DND-41 (cell line): ENCODE results near the gene TRAF3IP3.
A peak's percentile ranks its signal among the peaks of the same experiment; 100 is the strongest.

Experiments used
- ATAC-seq: fragments of 200-7000 bp; cut with Tn5 transposase; 3 replicates; pipeline ENCODE4 v1.9.1; 2021; ENCODE audit warnings: low read depth; ENCODE audit not compliant: insufficient read depth
- DNase-seq: peaks from one replicate; pipeline ENCODE4 v3.0.0-alpha.2; 2020
- H2AFZ ChIP-seq: 2 replicates; pipeline ENCODE4 v1.6.0; 2012; ENCODE audit warnings: low read depth, low read length
- H3K27ac ChIP-seq: 2 replicates; pipeline ENCODE4 v1.5.1; 2012; ENCODE audit warnings: low read length, inconsistent platforms
- H3K27me3 ChIP-seq: fragments of 200-600 bp; sonication (generic); 2 replicates; pipeline ENCODE4 v1.6.0; 2012; ENCODE audit warnings: low read length, mild to moderate bottlenecking, inconsistent platforms; ENCODE audit not compliant: insufficient read depth, poor library complexity
- H3K36me3 ChIP-seq: 2 replicates; pipeline ENCODE4 v1.5.1; 2012; ENCODE audit warnings: low read length, inconsistent platforms; ENCODE audit not compliant: insufficient read depth
- H3K4me1 ChIP-seq: 2 replicates; pipeline ENCODE4 v1.5.1; 2012; ENCODE audit warnings: mild to moderate bottlenecking, low read length; ENCODE audit not compliant: insufficient read depth
- H3K4me2 ChIP-seq: 2 replicates; pipeline ENCODE4 v1.6.0; 2012; ENCODE audit warnings: mild to moderate bottlenecking, moderate library complexity, low read length, inconsistent platforms; ENCODE audit not compliant: insufficient read depth
- H3K4me3 ChIP-seq, 2 experiments: fragments of 200-600 bp in 1 of 2; shearing (Covaris generic) in 1 of 2; 2 replicates each; pipeline ENCODE4 v1.5.1; 2012 to 2016; ENCODE audit warnings: inconsistent platforms in 2 of 2, low read length in 2 of 2, mild to moderate bottlenecking in 2 of 2, low read depth in 1 of 2, moderate library complexity in 1 of 2
- H3K79me2 ChIP-seq: 2 replicates; pipeline ENCODE4 v1.6.0; 2012; ENCODE audit warnings: low read length, inconsistent platforms; ENCODE audit not compliant: insufficient read depth
- H3K9ac ChIP-seq: 2 replicates; pipeline ENCODE4 v1.6.0; 2012; ENCODE audit warnings: low read depth, mild to moderate bottlenecking, inconsistent platforms, low read length, moderate library complexity
- H3K9me3 ChIP-seq: 2 replicates; pipeline ENCODE4 v1.5.1; 2012; ENCODE audit warnings: low read length, moderate library complexity, mild to moderate bottlenecking, inconsistent platforms; ENCODE audit not compliant: insufficient read depth, severe bottlenecking
- H4K20me1 ChIP-seq: 2 replicates; pipeline ENCODE4 v1.6.0; 2012; ENCODE audit warnings: low read length; ENCODE audit not compliant: insufficient read depth
- CTCF ChIP-seq: IDR thresholded peaks from 2 replicates; pipeline ENCODE4 v1.5.1; 2012; ENCODE audit warnings: borderline replicate concordance, low read length, moderate library complexity, mild to moderate bottlenecking; ENCODE audit not compliant: poor library complexity, severe bottlenecking; ENCODE audit errors: extremely low read depth
- EZH2 ChIP-seq: IDR thresholded peaks from 3 replicates; pipeline ENCODE4 v1.6.1; 2012; ENCODE audit warnings: borderline replicate concordance, low read depth, mild to moderate bottlenecking, moderate library complexity, low read length, inconsistent platforms; ENCODE audit not compliant: severe bottlenecking

TRAF3IP3 gene

DNA sequence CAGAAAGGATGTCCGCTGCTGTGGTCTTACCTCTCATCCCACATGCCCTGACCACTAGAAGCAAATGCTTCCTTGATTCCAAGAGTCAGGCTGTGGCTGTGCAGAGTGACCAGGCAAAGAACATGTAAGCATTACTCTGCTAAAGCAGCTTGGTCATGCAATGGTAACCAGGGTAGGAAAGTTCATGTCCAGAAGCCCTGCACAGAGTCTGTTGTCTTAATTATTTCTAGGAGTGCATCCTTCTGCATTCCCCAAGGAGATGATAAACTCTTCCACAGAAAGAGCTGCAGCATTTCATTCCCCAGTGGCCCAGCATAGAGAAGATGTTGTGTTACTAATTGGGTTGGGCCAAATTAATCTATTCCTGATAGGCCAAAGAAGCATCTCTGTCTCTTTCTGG, 61.8 kb downstream of the TRAF3IP3 start:
- Histone ChIP-seq H3K79me2 (no peaks in the 10 kb centered on the region), H3K27me3 (peaks cover 12% of the 10 kb centered on the region), H3K4me2 (no peak overlapping the region), H4K20me1 (no peaks in the 10 kb centered on the region), H2AFZ (no peak overlapping the region), H3K4me1 (peaks cover 2% of the 10 kb centered on the region; the same call in 1 of the 2 replicates), H3K27ac (no peak overlapping the region), H3K9ac (no peak overlapping the region), H3K36me3 (no peaks in the 10 kb centered on the region), H3K9me3 (no peaks in the 10 kb centered on the region), H3K4me3 (no peak overlapping the region)
- DNase-seq, result no peak
- TF ChIP-seq EZH2 (no peak), CTCF (no peak)
- no peak for ATAC-seq

DNA sequence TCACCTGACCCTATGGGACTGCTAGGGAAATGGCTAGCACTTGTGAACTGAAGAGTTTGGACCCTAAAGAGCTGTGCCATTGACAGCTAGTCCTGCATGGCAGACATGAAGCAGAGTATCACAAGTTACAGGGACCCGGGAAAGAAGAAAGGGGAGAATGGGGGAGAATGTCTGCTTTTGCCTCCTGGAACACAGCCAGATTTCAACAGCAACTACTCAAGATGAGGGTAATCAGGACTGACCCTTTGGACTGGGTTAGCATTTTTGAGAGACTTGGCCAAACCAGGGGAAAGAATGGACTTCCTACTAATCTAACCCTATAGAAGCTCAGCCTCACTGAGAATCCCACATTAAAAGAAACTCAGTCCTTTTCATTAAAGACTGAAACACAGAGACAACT, 63.2 kb downstream of the TRAF3IP3 start:
- ATAC-seq (no peak), DNase-seq (no peak)
- Histone ChIP-seq H3K4me1 (peaks cover 9% of the 10 kb centered on the region; the same call in 1 of the 2 replicates), H3K27me3 (peaks cover 12% of the 10 kb centered on the region), H3K9me3 (no peaks in the 10 kb centered on the region), H3K79me2 (no peaks in the 10 kb centered on the region), H3K4me3 (no peak overlapping the region), H3K36me3 (no peaks in the 10 kb centered on the region), H3K27ac (no peak overlapping the region), H4K20me1 (no peaks in the 10 kb centered on the region), H3K4me2 (no peak overlapping the region), H2AFZ (no peak overlapping the region), H3K9ac (no peak overlapping the region)
- TF ChIP-seq CTCF (no peak), EZH2 (no peak)

GRCh38 chr1:209820986-209821385, 65.1 kb downstream of the TRAF3IP3 start:
- TF ChIP-seq EZH2 (no peak), CTCF (no peak)
- Histone ChIP-seq H3K36me3 (no peaks in the 10 kb centered on the region), H3K79me2 (no peaks in the 10 kb centered on the region)

GRCh38 chr1:209822706-209823105, 66.9 kb downstream of the TRAF3IP3 start:
- no peaks in the 10 kb centered on the region for H4K20me1 ChIP-seq
- no peak overlapping the region for H3K9ac ChIP-seq
- ATAC-seq, result no peak
- DNase-seq, result no peak
- no peak overlapping the region for H3K27ac ChIP-seq
- H3K9me3 ChIP-seq, result no peaks in the 10 kb centered on the region
- no peak overlapping the region for H3K4me3 ChIP-seq
- peaks cover 20% of the 10 kb centered on the region for H3K4me1 ChIP-seq
- TF ChIP-seq CTCF, result no peak
- TF ChIP-seq EZH2, result no peak
- no peaks in the 10 kb centered on the region for H3K36me3 ChIP-seq
- peak overlapping the region; percentile 64 for H2AFZ ChIP-seq
- peak overlapping the region; percentile 34; the same call in 1 of the 2 replicates for H3K4me2 ChIP-seq
- H3K27me3 ChIP-seq, result peaks cover 6% of the 10 kb centered on the region
- H3K79me2 ChIP-seq, result no peaks in the 10 kb centered on the region

More at GRCh38 chr1:209820986-209821385, 65.1 kb downstream of the TRAF3IP3 start:
- peaks cover 9% of the 10 kb centered on the region for H3K27me3 ChIP-seq
- no peak overlapping the region for H3K27ac ChIP-seq
- ATAC-seq, result no peak
- H3K9me3 ChIP-seq, result no peaks in the 10 kb centered on the region
- H3K4me1 ChIP-seq, result peaks cover 9% of the 10 kb centered on the region; the same call in 1 of the 2 replicates
- no peak overlapping the region for H3K9ac ChIP-seq
- H4K20me1 ChIP-seq, result no peaks in the 10 kb centered on the region
- DNase-seq, result no peak
- no peak overlapping the region for H3K4me2 ChIP-seq
- H3K4me3 ChIP-seq, result no peak overlapping the region
- H2AFZ ChIP-seq, result no peak overlapping the region
